NCI-H82 (cell line): ENCODE data around the gene VAT1L.

Experiments used
- DNase-seq: peaks from one replicate; lab custom pipeline; 2025; lab: John Stamatoyannopoulos, UW

VAT1L gene

DNA sequence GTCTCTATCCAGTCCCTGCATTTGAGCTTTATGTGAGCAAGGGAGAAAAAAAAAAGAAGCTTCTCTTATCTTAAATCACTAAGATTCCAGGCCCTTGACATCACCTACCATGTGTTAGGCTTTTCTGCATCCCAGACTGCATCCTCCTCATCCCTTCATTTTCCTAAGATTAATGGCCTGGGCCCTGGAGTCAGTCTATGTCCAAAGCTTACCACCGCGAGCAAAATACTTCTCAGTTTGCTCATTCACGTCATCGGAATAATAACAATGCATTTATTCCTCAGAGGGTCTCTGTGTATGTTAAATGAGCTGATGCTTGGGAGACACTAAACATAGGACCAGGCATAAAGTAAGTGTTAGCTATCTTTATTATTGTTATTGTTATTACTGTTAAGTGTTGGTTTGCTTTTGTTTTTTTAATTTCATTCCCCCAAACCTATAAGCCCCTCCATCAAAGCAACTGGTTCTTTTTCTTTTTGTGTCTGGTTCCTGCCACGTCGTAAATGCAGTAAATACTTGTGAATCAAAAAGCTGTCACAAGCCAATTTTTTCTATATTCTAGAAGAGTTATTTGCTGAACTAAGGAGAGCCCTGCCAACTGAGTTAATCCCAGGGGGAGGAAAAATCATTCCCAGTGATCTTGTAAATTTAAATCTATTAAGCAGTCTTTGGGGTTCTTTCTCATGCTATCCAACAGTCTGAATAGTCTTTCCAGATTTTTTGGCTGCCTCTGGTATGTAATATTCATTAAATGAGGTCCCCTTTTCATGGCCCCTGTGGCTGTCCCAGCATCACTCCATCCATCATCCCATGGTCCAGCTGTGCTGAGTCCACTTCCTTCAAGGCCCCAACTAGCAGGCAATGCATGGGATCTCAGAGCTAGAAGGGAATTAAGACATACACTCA, 46.5 kb downstream of the VAT1L start:
- DNase-seq = no peak

- DNase-seq = no peak
Observed at GRCh38 chr16:77836801-77837200, 48.4 kb downstream of the VAT1L start.

DNA sequence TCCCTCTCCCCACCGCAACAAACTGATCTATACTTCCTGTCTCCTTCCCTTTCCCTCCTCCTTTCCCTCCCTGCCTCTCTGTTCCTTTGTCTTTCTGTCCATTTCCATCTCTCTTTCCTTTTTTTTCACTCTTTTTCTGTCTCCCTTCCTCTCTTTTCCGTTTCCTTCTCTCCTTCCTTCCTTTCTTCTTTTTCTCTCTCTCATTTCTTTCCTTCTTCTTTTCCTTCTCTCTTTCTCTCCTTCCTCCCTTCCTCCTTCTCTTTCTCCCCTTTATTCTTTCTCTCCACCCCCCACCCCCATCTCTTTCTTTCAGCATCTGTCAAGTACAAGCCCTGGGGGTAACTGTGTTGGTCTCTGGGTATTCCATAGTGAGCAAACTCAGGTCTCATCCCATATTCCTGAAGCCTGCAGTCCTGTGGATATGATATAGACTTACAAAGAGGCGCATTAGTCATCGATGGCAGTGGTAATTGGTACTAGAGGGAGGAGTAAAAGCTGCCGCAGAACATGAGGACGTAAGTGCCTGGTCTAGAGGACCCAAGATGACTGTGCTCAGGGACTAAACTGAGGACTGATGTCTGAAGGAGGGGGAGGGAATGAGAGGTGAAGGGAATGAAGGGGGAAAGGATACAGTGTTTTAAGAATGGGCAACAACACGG, 50.4 kb downstream of the VAT1L start:
- no peak for DNase-seq

DNA sequence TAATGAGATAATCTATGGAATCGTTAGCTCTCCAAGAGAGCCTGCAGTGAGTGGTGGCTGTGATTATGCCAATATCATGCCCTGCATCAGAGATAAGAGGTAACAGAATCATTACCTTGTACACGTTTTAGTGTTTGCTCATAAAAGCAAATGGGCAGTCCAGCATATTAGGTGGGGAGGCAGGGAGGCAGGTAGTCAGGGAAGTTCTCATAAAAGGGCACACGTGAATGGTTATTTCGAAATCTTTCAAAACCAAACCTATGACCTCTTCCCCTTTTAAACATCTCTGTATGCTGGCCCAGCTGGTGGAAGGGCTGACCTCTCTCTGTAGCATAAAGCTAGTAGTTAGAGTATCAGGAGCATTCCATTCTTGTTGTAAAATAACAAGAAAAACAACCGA, 51.7 kb downstream of the VAT1L start:
- DNase-seq = no peak

DNA sequence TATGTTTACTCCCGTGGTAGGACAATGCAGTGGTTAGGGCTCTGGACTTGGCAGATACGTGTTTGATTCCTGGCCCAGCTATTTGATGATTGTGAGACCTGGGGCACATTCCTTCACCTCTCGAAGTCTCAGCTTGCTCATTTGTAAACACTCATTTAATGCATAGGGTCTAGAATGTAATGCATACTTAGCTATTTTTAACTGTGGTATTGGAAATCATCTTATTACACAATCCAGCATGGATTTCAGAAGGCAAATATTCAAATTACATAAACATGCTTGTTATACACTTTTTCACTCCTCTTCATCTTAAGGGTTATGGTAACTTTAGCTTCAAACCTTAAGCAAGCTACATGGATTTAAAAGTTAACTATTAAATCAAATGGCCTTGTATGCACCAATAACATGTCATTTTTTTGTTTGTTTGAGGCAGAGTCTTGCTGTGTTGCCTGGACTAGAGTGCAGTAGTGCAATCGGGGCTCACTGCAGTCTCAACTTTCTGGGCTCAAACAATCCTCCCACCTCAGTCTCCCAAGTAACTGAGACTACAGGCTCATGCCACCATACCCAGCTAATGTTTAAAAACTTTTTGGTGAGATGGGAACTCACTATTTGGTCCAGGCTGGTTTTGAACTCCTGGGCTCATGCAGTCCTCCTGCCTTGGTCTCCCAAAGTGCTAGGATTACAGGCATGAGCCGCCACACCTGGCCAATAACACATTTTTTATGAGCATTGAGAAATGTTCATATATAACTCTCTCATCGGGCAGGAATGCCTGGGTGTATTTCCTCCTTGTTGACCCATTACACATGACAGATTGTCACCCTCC, 52.5 kb downstream of the VAT1L start:
- DNase-seq = no peak

- DNase-seq = no peak
Observed at GRCh38 chr16:77841502-77841763, 53.1 kb downstream of the VAT1L start.

GRCh38 chr16:77842468-77842867, 54.1 kb downstream of the VAT1L start:
- DNase-seq = no peak

- no peak for DNase-seq
Observed at GRCh38 chr16:77843405-77843804, 55.0 kb downstream of the VAT1L start.

DNA sequence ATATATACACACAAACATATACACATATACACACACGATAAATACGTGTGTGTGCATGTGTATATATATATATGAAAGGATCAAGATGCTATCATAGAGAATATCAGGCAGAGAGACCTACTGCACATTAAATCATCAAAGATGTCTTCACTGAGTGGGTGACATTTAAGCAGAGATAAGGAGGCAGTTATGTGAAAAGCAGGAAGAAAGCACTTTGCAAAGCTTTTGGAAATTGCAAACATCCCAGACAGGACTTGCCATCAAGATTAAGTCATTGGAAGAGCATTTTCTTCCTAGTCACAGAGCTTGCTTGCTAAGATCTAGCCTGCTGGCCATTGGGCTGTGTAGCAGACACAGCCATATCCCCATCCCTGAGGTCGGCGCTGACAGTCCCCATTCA, 56.4 kb downstream of the VAT1L start:
- no peak for DNase-seq

DNA sequence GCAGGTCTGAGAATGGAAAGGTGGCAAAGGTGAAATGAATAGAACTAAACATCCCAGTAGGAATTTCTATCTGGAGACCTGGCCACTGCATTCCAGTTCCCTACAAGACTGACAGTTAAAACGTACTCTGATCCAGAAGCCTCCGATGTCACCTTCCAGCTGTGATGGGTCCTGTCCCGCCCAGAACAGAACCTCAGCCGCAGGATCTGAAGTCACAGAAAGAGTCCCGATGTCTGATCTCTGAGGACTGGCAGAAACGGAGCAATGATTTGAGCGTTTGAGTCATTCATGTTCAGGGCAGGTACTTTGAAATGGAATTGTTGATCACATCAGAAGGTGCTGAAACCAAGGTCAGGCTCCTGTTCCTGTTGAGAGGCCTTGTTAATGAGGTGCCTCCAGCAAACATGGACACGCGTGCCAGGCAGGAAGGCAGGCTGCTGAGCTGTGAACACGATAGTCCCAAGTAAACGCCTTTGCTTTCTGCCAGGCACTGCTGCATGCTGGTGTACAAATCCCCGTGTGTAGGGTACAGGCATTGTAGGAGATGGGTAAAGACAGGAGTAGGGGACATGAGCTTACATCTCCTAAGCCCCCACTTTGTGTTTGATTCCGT, 61.4 kb downstream of the VAT1L start:
- no peak for DNase-seq

- peak; percentile 25 for DNase-seq
Observed at GRCh38 chr16:77850636-77851333, 62.4 kb downstream of the VAT1L start.

- DNase-seq = no peak
Observed at GRCh38 chr16:77853161-77853560, 64.8 kb downstream of the VAT1L start.

DNA sequence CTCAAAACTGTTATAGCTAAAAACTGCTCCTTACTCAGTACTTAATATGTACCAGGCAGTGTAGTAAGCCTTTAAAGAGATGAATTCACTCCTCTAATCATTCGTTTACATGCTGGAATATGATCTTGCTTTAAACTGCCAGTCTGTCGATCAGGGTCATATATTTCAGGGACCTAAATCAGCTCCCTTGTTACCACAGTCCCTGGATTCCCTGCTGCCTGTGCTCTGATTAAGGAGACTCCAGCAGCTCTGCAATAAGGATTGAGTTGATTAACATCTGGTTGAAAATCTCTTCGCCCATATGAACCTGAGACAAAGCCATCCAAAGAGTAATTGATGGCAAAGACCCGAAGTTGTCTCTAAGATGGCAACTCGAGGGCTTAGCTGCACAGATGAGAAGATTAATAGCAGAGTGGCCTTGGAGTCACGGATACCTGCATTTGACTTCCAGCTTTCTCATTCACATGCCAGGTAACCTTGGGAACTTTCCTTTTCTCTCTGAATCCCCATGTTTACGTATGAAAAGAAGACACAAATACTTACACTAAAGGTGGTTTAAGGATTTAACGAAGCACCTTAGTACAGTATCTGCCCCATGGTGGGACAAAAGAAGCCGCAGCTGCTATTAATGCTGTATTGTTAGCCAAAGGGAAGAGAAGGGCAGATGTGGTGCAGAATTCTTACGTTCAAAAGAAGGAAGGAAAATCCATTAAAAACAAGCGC, 68.2 kb downstream of the VAT1L start:
- peak; percentile 92 for DNase-seq

DNA sequence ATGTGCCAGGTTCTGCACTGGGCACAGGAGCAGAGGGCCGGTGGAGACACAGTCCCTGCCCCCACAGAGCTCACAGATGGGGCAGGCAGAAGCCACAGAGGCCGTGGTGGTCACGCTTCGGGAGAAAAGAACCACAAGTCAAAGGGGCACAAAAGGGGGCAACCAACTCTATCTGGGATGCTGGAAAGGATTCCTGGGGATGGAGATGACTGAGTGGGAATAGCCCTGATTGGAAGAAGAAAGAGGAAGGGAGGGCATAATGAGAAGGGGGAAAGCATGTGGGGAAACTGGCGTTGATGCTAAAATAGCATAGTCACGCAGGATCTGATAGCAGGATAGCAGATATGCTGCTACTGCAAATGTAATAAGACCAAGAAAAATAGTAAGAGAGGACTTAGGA, 69.7 kb downstream of the VAT1L start:
- no peak for DNase-seq

DNA sequence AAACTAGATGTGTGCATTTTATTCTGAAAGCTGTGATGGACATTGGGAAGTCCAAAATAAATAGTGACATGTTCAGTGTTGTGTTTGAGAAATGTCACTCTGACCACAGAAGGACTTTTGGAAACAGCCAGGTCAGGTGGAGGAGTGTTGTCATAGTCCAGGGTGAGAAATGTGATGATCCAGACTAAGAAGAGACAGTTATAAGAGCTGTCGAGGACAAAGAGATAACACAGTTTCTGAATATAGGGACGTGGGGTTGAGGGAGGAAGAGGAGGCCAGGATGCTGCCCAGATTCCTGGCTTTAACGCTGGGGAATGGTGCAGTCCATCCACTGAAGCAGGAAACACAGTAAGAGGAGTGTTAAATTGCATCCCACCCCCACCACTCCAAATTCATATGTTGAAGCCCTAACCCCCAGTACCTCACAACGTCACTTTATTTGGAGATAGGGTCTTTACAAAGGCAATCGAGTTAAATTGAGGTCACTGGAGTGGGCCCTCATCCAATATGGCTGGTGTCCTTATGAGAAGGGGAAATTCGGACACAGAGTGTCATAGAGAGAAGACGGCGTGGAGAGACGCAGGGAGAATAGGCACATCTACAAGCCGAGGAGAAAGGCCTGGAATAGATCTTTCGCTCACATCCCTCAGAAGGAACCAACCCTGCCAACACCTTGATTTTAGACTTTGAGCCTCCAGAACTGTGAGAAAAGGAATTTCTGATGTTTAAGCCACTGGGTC, 71.3 kb downstream of the VAT1L start:
- no peak for DNase-seq

DNA sequence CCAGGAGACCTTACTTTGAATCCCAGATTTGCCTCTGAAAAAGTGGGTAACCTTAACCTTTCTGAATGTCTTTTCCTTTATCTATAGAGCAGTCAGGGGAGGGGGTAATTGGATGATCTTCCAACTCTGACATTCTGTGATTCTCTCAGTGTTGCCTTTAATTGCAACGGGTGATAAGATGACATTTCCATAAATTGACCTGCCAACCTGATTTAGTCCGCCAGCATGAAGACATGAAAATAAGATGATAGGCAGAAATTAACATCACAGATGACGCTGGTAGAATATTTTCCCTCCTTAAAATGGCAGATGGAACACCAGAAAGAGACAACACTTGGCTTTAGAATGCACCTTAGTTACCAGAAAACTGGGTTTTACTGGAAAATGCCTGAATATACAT, 72.6 kb downstream of the VAT1L start:
- DNase-seq = no peak

DNA sequence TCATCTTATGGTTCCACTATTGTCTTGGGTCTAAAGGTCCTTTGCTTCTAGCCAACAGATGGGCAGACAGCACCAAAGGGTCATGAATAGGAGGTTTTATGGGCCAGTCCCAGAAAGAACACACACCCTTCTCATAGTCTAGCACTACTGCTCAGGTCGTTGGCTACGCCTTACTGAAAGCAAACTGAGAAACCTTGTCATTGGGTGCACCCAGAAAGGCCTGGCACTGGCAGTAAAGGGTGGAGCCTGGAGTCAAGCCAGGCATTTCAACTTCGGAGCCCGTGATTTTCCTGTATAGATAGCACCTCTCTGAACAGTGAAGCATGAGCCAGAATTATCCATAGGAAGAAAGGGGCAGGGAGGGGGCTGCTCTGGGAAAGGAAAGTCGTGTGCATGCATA, 74.9 kb downstream of the VAT1L start:
- DNase-seq = no peak

- no peak for DNase-seq
Observed at GRCh38 chr16:77866752-77867151, 78.4 kb downstream of the VAT1L start.

- DNase-seq = no peak
Observed at GRCh38 chr16:77868052-77868451, 79.7 kb downstream of the VAT1L start.

DNA sequence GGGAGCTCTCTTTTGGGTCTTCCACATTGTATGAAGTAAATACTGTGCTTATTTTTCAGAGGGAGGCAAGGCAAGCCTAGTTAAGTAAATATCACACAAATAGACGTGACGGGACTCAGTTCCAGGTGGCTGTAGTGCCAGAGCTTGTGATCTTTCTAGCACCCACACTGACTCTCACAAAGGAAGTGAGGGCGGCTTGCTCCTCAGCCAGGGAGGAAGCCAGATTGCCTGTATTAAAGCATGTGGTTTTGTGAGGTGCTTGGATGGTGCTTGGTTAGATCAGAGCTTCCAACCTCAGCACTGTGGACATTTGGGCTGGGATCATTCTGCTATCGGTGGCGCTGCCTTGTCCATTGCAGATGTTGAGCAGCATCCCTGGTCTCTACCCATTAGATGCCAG, 80.1 kb downstream of the VAT1L start:
- DNase-seq = no peak
